SU-DHL-6 (cell line): ENCODE measurements around the gene NXN.

Experiments
- H2AFZ ChIP-seq: fragments of 200-600 bp; sonication (generic); 2 replicates; pipeline ENCODE4 v1.6.1; 2014; ENCODE audit warnings: low read depth, mild to moderate bottlenecking, moderate library complexity, mixed read lengths, antibody characterized with exemption, low read length; ENCODE audit not compliant: severe bottlenecking
- H3F3A ChIP-seq: fragments of 200-600 bp; shearing (Covaris generic); 2 replicates; pipeline ENCODE4 v1.6.0; 2016; ENCODE audit warnings: antibody characterized with exemption, mild to moderate bottlenecking; ENCODE audit not compliant: insufficient read depth
- H3K27ac ChIP-seq: fragments of 200-600 bp; sonication (generic); 2 replicates; pipeline ENCODE4 v1.5.1; 2016; ENCODE audit warnings: low read depth, mild to moderate bottlenecking, low read length, moderate library complexity, mixed read lengths
- H3K27me3 ChIP-seq: fragments of 200-600 bp; sonication (generic), shearing (Covaris generic); 2 replicates; pipeline ENCODE4 v1.6.0; 2014; ENCODE audit warnings: mild to moderate bottlenecking, low read length
- H3K36me3 ChIP-seq: fragments of 200-600 bp; sonication (generic); 2 replicates; pipeline ENCODE4 v1.6.1; 2014; ENCODE audit warnings: mild to moderate bottlenecking, low read length, mixed read lengths
- H3K4me2 ChIP-seq: fragments of 300-600, 200-600 bp; shearing (Covaris generic), sonication (generic); 2 replicates; pipeline ENCODE4 v1.6.0; 2014; ENCODE audit warnings: low read length, low read depth, mild to moderate bottlenecking; ENCODE audit not compliant: poor library complexity, severe bottlenecking
- H3K4me3 ChIP-seq: fragments of 200-600 bp; sonication (generic); 2 replicates; pipeline ENCODE4 v1.5.1; 2014; ENCODE audit warnings: antibody characterized with exemption, low read length, mild to moderate bottlenecking, mixed read lengths; ENCODE audit not compliant: insufficient read depth, poor library complexity, severe bottlenecking
- H3K79me2 ChIP-seq: fragments of 200-600 bp; sonication (generic); 2 replicates; pipeline ENCODE4 v1.6.1; 2014; ENCODE audit warnings: mild to moderate bottlenecking, low read length, moderate library complexity; ENCODE audit not compliant: insufficient read depth
- H3K9ac ChIP-seq: fragments of 200-600 bp; sonication (generic); 2 replicates; pipeline ENCODE4 v1.7.0; 2014; ENCODE audit warnings: mild to moderate bottlenecking, low read length
- H3K9me2 ChIP-seq: fragments of 200-600 bp; sonication (generic); replicated peaks from 2 replicates; pipeline ENCODE4 v1.6.1; 2014; ENCODE audit warnings: low read length; ENCODE audit not compliant: insufficient read depth
- H3K9me3 ChIP-seq: fragments of 200-600 bp; sonication (generic); 2 replicates; pipeline ENCODE4 v1.6.1; 2014; ENCODE audit warnings: low read length, mixed read lengths; ENCODE audit not compliant: insufficient read depth
- H4K20me1 ChIP-seq: fragments of 200-600 bp; sonication (generic); 2 replicates; pipeline ENCODE4 v1.6.1; 2014; ENCODE audit warnings: low read depth, mild to moderate bottlenecking, antibody characterized with exemption, low read length, moderate library complexity, mixed read lengths
- EZH2phosphoT487 ChIP-seq: fragments of 200-600 bp; sonication (generic), shearing (Covaris generic); conservative IDR thresholded peaks from 2 replicates; pipeline ENCODE4 v1.6.1; 2018; ENCODE audit warnings: mild to moderate bottlenecking, antibody characterized with exemption, low read length, moderate library complexity, mixed read lengths
- TF ChIP-seq, protein P1 (sequence below): fragments of 200-600 bp; sonication (generic); IDR thresholded peaks from one replicate; pipeline ENCODE4 v1.5.1; 2017; ENCODE audit warnings: antibody characterized with exemption, mild to moderate bottlenecking, low read length, moderate library complexity; ENCODE audit not compliant: insufficient read depth, poor library complexity, severe bottlenecking

Gene NXN

GRCh38 chr17:883586-883962, 96.0 kb downstream of the NXN start:
- Histone ChIP-seq H3K27ac (no peak overlapping the region), H3K4me2 (no peak overlapping the region), H3K9ac (no peak overlapping the region), H3K36me3 (no peaks in the 10 kb centered on the region), H4K20me1 (no peaks in the 10 kb centered on the region), H3K79me2 (no peaks in the 10 kb centered on the region), H3K9me3 (no peaks in the 10 kb centered on the region), H3F3A (no peaks in the 10 kb centered on the region), H3K9me2 (no peaks in the 10 kb centered on the region), H2AFZ (no peak overlapping the region), H3K4me3 (no peak overlapping the region), H3K27me3 (no peaks in the 10 kb centered on the region)
- TF ChIP-seq, protein P1, sequence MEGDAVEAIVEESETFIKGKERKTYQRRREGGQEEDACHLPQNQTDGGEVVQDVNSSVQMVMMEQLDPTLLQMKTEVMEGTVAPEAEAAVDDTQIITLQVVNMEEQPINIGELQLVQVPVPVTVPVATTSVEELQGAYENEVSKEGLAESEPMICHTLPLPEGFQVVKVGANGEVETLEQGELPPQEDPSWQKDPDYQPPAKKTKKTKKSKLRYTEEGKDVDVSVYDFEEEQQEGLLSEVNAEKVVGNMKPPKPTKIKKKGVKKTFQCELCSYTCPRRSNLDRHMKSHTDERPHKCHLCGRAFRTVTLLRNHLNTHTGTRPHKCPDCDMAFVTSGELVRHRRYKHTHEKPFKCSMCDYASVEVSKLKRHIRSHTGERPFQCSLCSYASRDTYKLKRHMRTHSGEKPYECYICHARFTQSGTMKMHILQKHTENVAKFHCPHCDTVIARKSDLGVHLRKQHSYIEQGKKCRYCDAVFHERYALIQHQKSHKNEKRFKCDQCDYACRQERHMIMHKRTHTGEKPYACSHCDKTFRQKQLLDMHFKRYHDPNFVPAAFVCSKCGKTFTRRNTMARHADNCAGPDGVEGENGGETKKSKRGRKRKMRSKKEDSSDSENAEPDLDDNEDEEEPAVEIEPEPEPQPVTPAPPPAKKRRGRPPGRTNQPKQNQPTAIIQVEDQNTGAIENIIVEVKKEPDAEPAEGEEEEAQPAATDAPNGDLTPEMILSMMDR: no peak
- no peak for TF ChIP-seq EZH2phosphoT487

DNA sequence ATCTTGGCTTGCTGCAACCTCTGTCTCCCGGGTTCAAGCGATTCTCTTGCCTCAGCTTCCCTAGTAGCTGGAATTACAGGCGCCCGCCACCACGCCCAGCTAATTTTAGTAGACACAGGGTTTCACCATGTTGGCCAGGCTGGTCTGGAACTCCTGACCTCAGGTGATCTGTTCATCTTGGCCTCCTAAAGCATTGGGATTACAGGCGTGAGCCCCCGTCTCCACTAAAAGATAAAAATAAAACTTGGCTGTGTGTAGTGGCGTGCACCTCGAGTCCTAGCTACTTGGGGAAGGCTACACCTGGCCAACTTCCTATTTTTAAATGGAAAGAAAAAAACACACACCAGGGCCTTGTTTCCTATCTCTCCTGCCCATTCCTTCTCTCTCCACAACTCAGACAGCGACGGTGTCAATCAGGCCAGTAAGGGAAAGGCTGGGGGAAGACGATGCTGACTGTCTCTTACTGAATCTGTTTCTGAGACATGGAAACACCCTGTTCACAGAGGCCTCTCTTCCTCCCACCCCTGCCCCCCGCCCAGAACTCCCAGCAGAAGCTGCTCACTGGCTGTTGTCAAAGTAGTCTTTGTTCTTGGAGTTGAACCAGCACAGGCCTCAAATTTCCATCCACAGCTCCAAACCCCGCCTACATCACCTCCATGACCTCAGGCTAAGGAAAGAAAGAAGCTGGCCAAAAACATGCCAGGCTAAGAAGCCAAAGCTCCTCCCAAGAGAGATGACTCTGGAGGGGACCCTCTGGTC, 96.6 kb downstream of the NXN start:
- H3F3A ChIP-seq: no peaks in the 10 kb centered on the region

GRCh38 chr17:881778-882177, 97.8 kb downstream of the NXN start:
- no peak overlapping the region for H3K4me3 ChIP-seq
- H3K27me3 ChIP-seq: no peaks in the 10 kb centered on the region
- H4K20me1 ChIP-seq: no peaks in the 10 kb centered on the region
- no peaks in the 10 kb centered on the region for H3K9me3 ChIP-seq
- no peak overlapping the region for H2AFZ ChIP-seq
- no peaks in the 10 kb centered on the region for H3K79me2 ChIP-seq
- no peaks in the 10 kb centered on the region for H3K36me3 ChIP-seq
- no peak for TF ChIP-seq EZH2phosphoT487
- TF ChIP-seq, protein P1: no peak
- H3K27ac ChIP-seq: no peak overlapping the region
- H3K9ac ChIP-seq: no peak overlapping the region
- H3K4me2 ChIP-seq: no peak overlapping the region
- no peaks in the 10 kb centered on the region for H3K9me2 ChIP-seq
- no peaks in the 10 kb centered on the region for H3F3A ChIP-seq

More for the DNA sequence above, 96.6 kb downstream of the NXN start:
- no peak overlapping the region for H3K4me3 ChIP-seq
- no peak overlapping the region for H3K27ac ChIP-seq
- no peaks in the 10 kb centered on the region for H3K79me2 ChIP-seq
- H3K36me3 ChIP-seq: no peaks in the 10 kb centered on the region
- no peak overlapping the region for H3K4me2 ChIP-seq
- H3K9ac ChIP-seq: no peak overlapping the region
- no peaks in the 10 kb centered on the region for H3K9me3 ChIP-seq
- TF ChIP-seq, protein P1: no peak
- no peak for TF ChIP-seq EZH2phosphoT487
- H4K20me1 ChIP-seq: no peaks in the 10 kb centered on the region
- H3K27me3 ChIP-seq: no peaks in the 10 kb centered on the region
- no peaks in the 10 kb centered on the region for H3K9me2 ChIP-seq
- no peak overlapping the region for H2AFZ ChIP-seq
